Activated T-helper 2 cell treated with anti-CD3 and anti-CD28 coated beads, Interferon-gamma antibody, Interleukin-2, Interleukin-4, amounts not matched to agents 10 μg/mL and 5 μg/mL and 100 μg/mL, durations not matched to agents 14 hours and 24 hours and 36 hours (primary cell): Measurements from ENCODE around the gene SNTB2. TPM values are rescaled to one million over a fixed set of nuclear protein-coding genes. Genes with fewer than 3 reads are reported as not detected.
A peak's percentile ranks its signal among the peaks of the same experiment; 100 is the strongest.

Experiments
- DNase-seq: peaks from one replicate; pipeline ENCODE4 v3.0.0; 2021; ENCODE audit warnings: low spot score
- H3K27ac Mint-ChIP-seq: one replicate; pipeline ENCODE4 v1.8.0; 2021; ENCODE audit warnings: mixed read lengths
- H3K27me3 Mint-ChIP-seq: one replicate; pipeline ENCODE4 v1.8.0; 2021; ENCODE audit warnings: low read depth, mixed read lengths
- H3K36me3 Mint-ChIP-seq: one replicate; pipeline ENCODE4 v1.8.0; 2021; ENCODE audit warnings: low read depth, mixed read lengths
- H3K4me1 Mint-ChIP-seq: one replicate; pipeline ENCODE4 v1.8.0; 2021; ENCODE audit warnings: low read depth, mixed read lengths
- H3K4me3 Mint-ChIP-seq: one replicate; pipeline ENCODE4 v1.8.0; 2021; ENCODE audit warnings: low read depth, mild to moderate bottlenecking, moderate library complexity, mixed read lengths
- H3K9me3 Mint-ChIP-seq: one replicate; pipeline ENCODE4 v1.8.0; 2021; ENCODE audit warnings: mixed read lengths
- intact Hi-C: fragments of 100-400 bp; cut with micrococcal nuclease; formaldehyde crosslinking; loops from one replicate; pipeline ENCODE4 v1.15.1; 2023
- total RNA-seq: library from RNA; stranded (reverse); gene quantifications from 2 replicates; pipeline ENCODE4 v1.2.3, GENCODE V29; 2022

SNTB2 gene
- total RNA-seq, 1 donor from 2014 or later, result 30.4 TPM

- H3K27ac Mint-ChIP-seq, result peak overlapping the region; percentile 93
- H3K27me3 Mint-ChIP-seq, result no peaks in the 10 kb centered on the region
- H3K4me1 Mint-ChIP-seq, result peaks cover 52% of the 10 kb centered on the region
- intact Hi-C loops, result loop anchor here (1.0 kb wide), 5 partner anchors 20 to 410 kb away; no protein-coding TSS in a partner anchor
- peaks cover 79% of the 10 kb centered on the region for H3K36me3 Mint-ChIP-seq
- H3K9me3 Mint-ChIP-seq, result no peaks in the 10 kb centered on the region
- H3K4me3 Mint-ChIP-seq, result peak overlapping the region; percentile 13
- peak; percentile 33 for DNase-seq
Measured at GRCh38 chr16:69166221-69166833, 20.6 kb upstream of the SNTB2 start.

- peak overlapping the region; percentile 93 for H3K27ac Mint-ChIP-seq
- H3K4me1 Mint-ChIP-seq, result peaks cover 57% of the 10 kb centered on the region
- intact Hi-C loops, result loop anchor here (1.0 kb wide), 5 partner anchors 19 to 411 kb away; no protein-coding TSS in a partner anchor
- H3K36me3 Mint-ChIP-seq, result peaks cover 82% of the 10 kb centered on the region
- H3K4me3 Mint-ChIP-seq, result peak overlapping the region; percentile 11
- no peak for DNase-seq
- H3K9me3 Mint-ChIP-seq, result no peaks in the 10 kb centered on the region
- H3K27me3 Mint-ChIP-seq, result no peaks in the 10 kb centered on the region
Measured at GRCh38 chr16:69166946-69167930, 19.7 kb upstream of the SNTB2 start.

GRCh38 chr16:69169051-69169450, 17.9 kb upstream of the SNTB2 start:
- Mint-ChIP-seq H3K36me3 (peaks cover 78% of the 10 kb centered on the region), H3K9me3 (no peaks in the 10 kb centered on the region), H3K27ac (no peak overlapping the region), H3K27me3 (no peaks in the 10 kb centered on the region), H3K4me1 (peaks cover 59% of the 10 kb centered on the region), H3K4me3 (no peak overlapping the region)
- no peak for DNase-seq
- intact Hi-C loops, result no loop called here

- peaks cover 54% of the 10 kb centered on the region for H3K4me1 Mint-ChIP-seq
- H3K9me3 Mint-ChIP-seq, result no peaks in the 10 kb centered on the region
- peaks cover 73% of the 10 kb centered on the region for H3K36me3 Mint-ChIP-seq
- H3K27me3 Mint-ChIP-seq, result no peaks in the 10 kb centered on the region
- H3K27ac Mint-ChIP-seq, result peak overlapping the region; percentile 38
- intact Hi-C loops, result no loop called here
- no peak for DNase-seq
- H3K4me3 Mint-ChIP-seq, result no peak overlapping the region
Measured at GRCh38 chr16:69169607-69170352, 17.2 kb upstream of the SNTB2 start.

- intact Hi-C loops, result no loop called here
- Mint-ChIP-seq H3K4me3 (no peak overlapping the region), H3K27me3 (no peaks in the 10 kb centered on the region), H3K4me1 (peaks cover 44% of the 10 kb centered on the region), H3K9me3 (no peaks in the 10 kb centered on the region), H3K27ac (no peak overlapping the region), H3K36me3 (peaks cover 64% of the 10 kb centered on the region)
- no peak for DNase-seq
Measured at GRCh38 chr16:69171325-69172084, 15.5 kb upstream of the SNTB2 start.

GRCh38 chr16:69176033-69176800, 10.7 kb upstream of the SNTB2 start:
- Mint-ChIP-seq H3K4me3 (no peak overlapping the region), H3K27me3 (no peaks in the 10 kb centered on the region), H3K4me1 (peaks cover 22% of the 10 kb centered on the region), H3K9me3 (no peaks in the 10 kb centered on the region), H3K27ac (no peak overlapping the region), H3K36me3 (peaks cover 24% of the 10 kb centered on the region)
- intact Hi-C loops, result no loop called here
- no peak for DNase-seq

GRCh38 chr16:69179328-69180010, 7.5 kb upstream of the SNTB2 start:
- DNase-seq, result no peak
- peaks cover 19% of the 10 kb centered on the region for H3K4me1 Mint-ChIP-seq
- H3K4me3 Mint-ChIP-seq, result no peak overlapping the region
- peaks cover 12% of the 10 kb centered on the region for H3K36me3 Mint-ChIP-seq
- intact Hi-C loops, result no loop called here
- no peaks in the 10 kb centered on the region for H3K9me3 Mint-ChIP-seq
- H3K27ac Mint-ChIP-seq, result no peak overlapping the region
- no peaks in the 10 kb centered on the region for H3K27me3 Mint-ChIP-seq

- Mint-ChIP-seq H3K4me3 (no peak overlapping the region), H3K4me1 (peaks cover 22% of the 10 kb centered on the region), H3K9me3 (no peaks in the 10 kb centered on the region), H3K36me3 (peaks cover 12% of the 10 kb centered on the region), H3K27me3 (no peaks in the 10 kb centered on the region), H3K27ac (no peak overlapping the region)
- no peak for DNase-seq
- intact Hi-C loops, result no loop called here
Measured at GRCh38 chr16:69180011-69180338, 7.0 kb upstream of the SNTB2 start.

- H3K27ac Mint-ChIP-seq, result no peak overlapping the region
- H3K9me3 Mint-ChIP-seq, result no peaks in the 10 kb centered on the region
- H3K27me3 Mint-ChIP-seq, result no peaks in the 10 kb centered on the region
- intact Hi-C loops, result no loop called here
- no peak for DNase-seq
- peaks cover 28% of the 10 kb centered on the region for H3K4me1 Mint-ChIP-seq
- no peak overlapping the region for H3K4me3 Mint-ChIP-seq
- H3K36me3 Mint-ChIP-seq, result peaks cover 9% of the 10 kb centered on the region
Measured at GRCh38 chr16:69182730-69183416, 4.1 kb upstream of the SNTB2 start.

GRCh38 chr16:69187446-69188235, 677 bp downstream of the SNTB2 start:
- intact Hi-C loops, result loop anchor here (1.0 to 5.0 kb wide), 2 partner anchors 17 to 55 kb away; partner anchors contain the start of genes CHTF8 and UTP4
- no peaks in the 10 kb centered on the region for H3K27me3 Mint-ChIP-seq
- peaks cover 24% of the 10 kb centered on the region for H3K36me3 Mint-ChIP-seq
- H3K27ac Mint-ChIP-seq, result peak overlapping the region; percentile 79
- peaks cover 45% of the 10 kb centered on the region for H3K4me1 Mint-ChIP-seq
- peak overlapping the region; percentile 84 for H3K4me3 Mint-ChIP-seq
- DNase-seq, result peak; percentile 48
- no peaks in the 10 kb centered on the region for H3K9me3 Mint-ChIP-seq
